SH-SY5Y (cell line): ENCODE data around the gene SCAF4.

Source experiments
- GATA2 ChIP-seq: IDR thresholded peaks from 2 replicates; pipeline ENCODE4 v1.6.1; 2011; ENCODE audit warnings: mild to moderate bottlenecking, low read depth, low read length
- GATA3 ChIP-seq: IDR thresholded peaks from 2 replicates; pipeline ENCODE4 v1.6.1; 2011; ENCODE audit warnings: low read depth, mild to moderate bottlenecking, low read length, moderate library complexity

GRCh38 chr21:31647650-31648049 lies 84.3 kb downstream of the SCAF4 start:
- TF ChIP-seq GATA2, result no peak
- no peak for TF ChIP-seq GATA3
